HG02870 (cell line): ENCODE results near the gene HOXB2.
A peak's percentile ranks its signal among the peaks of the same experiment; 100 is the strongest.
"Not testable (repeated sequence)": the region's sequence is repeated elsewhere in the genome, so short reads cannot be mapped to it uniquely, and the experiment has no call there.

Experiments used
- ATAC-seq: cut with Tn5 transposase; IDR thresholded peaks from one replicate; pipeline ENCODE4 v1.9.1; 2021; ENCODE audit warnings: mild to moderate bottlenecking, moderate library complexity; ENCODE audit not compliant: unreplicated experiment

Gene HOXB2

GRCh38 chr17:48517478-48517877, 27.4 kb downstream of the HOXB2 start:
- ATAC-seq, result no peak

DNA sequence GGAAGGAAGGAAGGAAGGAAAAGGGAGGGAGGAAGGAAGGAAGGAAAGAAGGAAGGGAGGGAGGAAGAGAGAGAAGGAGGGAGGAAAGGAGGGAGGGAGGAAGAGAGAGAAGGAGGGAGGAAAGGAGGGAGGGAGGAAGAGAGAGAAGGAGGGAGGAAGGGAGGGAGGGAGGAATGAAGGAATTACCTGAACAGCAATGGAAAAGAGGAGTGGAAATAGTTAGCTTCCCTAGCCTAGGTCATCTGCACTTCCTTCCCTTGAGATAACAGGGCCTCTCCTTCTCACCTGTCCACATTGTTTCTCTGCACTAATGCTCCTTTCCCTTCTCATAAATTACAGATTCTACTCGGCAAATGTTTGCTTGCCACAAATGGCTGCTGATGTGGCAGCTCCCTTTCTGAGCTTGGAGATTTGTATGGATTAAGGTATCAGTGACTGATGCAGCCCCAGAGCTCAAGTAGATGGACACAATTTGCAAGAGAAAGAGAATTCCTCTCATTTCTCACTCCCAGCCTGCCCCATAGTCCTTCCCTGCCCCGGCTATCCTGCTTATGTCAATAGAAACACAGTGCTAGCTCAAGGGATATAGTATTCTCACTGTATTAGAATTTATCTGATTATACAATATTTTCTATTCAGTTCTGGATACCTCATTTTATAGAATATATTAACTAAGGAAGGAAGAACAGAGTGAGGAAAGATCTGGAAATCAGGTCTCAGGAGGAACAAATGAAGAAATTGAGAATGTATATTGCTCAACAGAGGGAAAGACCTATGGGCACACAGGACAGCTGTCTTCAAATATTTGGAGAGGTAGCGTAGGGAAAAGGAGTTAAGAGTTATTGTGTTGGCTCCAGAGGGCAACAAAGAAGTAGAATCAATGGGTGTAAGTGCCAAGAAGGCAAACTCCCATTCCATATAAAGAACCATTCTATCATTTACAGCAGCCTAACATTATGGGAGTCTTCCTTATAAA, 28.7 kb downstream of the HOXB2 start:
- ATAC-seq, result no peak

DNA sequence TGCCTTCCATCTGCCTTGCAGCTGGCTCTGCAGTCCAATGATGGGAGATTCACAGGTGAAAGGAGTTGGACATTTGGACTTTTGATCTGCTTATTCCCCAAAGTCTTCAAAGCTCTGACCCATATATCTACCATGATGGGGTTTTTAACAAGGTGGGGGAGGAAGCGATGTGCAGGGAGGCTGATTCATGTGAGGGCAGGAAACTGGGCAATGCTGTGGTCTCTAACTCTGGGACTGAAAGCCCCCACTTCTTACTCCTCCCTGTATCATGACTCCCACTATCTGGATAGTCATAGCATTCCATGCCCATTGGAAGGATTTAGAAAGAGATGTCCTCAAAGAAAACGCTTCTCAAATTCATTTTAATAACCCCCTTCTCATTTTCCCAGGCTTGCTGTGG, 30.4 kb downstream of the HOXB2 start:
- ATAC-seq, result no peak

DNA sequence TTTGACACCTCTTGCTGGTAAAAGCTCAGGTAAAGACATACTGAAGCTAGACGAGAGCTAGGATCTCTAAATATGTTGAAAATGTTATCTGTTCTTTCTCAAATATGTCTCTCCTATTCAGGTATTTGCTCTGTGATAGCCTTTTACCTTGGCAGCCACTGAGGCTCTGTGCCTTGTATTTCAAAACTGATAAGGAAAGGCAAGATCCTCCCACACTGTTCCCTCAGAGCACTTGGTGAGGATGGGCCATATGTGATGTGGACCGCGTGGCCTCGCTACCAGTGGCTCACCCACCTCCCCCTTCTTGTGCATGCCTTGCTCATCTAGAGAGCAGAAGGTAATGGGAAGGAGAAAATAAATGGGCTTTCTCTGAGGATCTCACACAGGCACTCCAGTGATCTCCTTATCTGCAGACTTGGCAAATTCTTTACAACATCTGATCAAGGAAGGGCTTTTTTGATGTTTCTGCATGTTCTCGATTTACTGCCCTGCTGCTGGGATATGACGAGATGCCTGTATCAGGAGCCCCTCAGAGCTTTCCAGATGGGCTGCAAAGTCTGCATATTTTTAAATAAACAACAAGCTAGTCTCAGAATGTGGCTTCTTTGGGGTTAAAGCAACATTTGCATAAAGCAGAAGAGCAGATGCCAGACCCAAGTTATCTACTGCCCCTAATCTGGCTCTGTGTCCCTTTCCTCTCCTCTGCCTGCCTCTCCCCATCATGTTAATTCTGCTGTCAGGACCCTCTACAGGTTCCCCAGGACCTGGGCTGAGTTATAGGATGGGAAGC, 31.0 kb downstream of the HOXB2 start:
- ATAC-seq, result no peak

DNA sequence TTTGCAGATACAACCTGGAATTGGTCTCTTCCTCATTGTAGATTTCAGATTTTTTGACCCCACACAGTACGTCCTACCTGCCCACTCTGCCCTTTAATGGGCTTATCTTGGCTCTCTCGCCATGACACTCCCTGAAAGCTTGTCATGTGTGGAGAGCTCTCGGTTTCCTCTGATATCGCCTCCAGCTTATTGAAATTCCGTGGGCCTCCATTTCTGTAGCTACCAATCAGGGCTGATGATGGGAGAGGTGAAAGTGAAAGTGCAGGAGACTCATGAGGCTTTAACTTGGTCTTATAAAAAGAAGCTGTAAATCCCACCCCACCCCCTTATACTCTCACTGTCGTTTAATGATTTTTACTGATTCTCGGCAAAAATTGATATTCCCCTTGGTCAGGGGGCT, 31.8 kb downstream of the HOXB2 start:
- no peak for ATAC-seq

GRCh38 chr17:48510761-48511604, 33.9 kb downstream of the HOXB2 start:
- ATAC-seq, result peak; percentile 49

DNA sequence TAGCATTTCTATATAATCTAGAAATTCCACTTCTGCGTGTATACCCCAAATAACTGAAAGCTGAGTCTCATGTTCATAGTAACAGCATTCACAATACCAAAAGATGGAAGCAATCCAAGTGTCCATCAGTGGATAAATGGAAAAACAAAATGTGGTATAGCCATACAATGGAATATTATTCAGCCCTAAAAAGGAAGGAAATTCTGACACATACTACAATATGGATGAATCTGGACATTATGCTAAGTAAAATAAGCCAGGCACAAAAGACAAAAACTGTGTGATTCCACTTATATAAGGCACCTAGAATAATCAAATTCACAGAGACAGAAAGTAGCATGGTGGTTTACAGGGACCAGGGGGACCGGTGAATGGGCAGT, 34.5 kb downstream of the HOXB2 start:
- ATAC-seq, result no peak

DNA sequence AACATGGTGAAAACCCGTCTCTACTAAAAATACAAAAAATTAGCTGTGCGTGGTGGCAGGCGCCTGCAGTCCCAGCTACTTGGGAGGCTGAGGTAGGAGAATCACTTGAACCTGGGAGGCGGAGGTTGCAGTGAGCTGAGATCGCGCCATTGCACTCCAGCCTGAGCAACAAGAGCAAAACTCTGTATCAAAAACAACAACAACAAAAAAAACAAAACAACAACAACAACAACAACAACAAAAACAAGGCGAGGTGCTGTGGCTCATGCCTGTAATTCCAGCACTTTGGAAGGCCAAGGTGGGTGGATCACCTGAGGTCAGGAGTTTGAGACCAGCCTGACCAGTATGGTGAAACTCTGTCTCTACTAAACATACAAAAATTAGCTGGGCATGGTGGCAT, 35.2 kb downstream of the HOXB2 start:
- ATAC-seq, result not testable (repeated sequence)

DNA sequence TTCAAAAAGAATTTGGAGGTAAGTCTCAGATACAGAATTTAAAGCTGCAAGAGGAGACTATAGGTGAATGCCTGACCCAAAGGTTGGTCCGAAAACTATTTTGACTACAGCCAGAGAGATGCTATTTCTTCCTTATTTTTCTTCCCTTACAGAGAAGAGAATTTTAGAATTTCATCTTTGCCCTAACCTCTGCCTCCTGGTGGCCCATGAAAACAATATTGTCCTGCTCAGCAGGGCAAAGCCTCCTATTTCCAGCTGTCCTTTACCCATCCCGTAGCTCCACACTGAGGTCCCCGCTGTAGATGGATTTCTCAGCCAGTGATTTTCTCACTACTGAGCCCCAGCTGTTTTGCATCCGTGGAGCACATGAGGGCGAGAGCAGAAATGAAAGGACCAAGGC, 38.7 kb downstream of the HOXB2 start:
- no peak for ATAC-seq

DNA sequence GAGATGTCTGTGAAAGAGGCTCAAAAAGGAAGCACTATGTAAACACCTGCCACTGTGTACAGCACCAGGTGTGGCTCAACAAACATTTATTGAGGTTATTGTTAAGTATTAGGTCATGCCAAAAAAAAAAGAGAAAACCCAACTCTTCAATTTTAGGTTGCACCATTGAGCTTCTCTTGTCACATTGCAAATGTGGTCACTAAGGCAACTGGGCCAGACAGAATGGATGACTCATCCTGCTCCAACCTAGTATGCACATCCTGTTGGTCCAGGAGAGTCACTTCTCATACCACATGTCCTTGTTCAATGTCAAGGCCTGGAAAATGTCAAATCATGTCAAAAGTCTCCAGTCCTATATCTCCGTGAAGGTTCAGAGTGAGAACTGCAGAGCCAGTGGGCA, 39.1 kb downstream of the HOXB2 start:
- peak; percentile 77 for ATAC-seq

DNA sequence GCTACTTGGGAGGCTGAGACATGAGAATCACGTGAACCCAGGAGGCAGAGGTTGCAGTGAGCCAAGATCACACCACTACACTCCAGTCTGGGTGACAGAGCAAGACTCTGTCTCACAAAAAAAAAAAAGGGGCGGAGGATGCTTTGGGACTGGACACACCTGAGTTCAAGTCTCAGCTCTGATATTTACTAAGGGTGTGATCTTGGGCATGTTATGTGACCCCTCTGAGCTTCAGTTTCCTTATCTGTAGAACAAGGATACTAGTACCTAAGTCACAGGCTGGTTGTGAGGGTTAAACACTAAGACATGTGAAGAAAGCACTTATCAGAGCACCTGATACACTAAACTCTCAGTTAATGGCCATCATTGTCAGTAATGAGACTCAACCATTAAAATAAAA, 40.0 kb downstream of the HOXB2 start:
- ATAC-seq, result no peak

DNA sequence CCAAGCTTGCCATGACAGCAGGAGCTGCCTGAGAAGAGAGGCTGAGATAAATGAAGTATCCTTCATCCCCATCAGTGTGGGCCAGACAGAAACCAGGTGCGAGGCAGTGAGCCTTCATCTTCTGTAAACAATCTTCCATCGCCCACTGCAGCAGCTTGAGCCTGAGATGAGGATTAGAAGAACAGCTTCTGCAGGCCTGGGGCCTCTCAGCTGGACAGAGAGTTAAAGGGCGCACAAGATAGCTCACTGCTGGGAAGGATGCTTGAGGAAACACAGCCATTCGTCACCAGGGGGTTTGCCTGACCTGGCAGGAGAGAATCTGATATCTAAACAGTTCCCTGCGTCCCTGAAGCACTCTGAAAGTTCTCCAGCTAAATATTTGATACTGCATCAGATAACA, 41.2 kb downstream of the HOXB2 start:
- no peak for ATAC-seq

DNA sequence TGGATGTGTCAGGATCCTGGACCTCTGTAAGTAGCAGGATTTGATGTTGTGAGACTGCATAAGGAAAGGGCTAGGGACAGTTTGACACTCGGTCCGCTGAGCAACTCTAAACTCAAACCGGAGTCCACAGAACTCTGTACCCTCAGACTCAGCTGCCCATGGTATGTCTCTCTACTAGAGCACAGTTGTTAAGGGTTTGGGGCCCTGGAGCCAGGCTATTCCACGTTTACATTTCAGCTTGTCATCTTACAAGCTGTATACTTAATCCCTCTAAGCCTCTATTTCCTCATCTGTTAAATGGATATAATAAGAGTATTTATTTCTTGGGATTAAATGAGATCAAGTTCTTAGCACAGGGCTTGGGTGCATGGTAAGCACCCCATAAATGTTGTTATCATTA, 42.0 kb downstream of the HOXB2 start:
- no peak for ATAC-seq

DNA sequence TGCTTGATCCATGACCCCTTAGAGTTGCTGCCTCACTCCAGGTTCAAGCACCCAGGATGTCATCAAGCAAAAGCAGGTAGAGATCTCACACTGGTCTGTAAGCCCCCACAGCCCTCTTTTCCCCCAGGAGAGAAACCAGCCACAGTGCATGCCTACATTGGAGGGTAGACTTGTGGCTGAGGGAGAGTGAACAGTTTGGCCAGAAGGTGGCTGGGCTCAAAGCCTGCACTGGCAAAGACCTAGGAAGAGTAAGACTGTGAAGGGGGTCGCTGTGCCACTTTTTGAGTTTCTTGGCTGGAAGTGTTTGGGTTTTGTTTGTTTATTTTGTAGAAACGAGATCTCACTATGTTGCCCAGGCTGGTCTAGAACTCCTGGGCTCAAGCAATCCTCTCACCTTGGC, 42.6 kb downstream of the HOXB2 start:
- ATAC-seq, result no peak

DNA sequence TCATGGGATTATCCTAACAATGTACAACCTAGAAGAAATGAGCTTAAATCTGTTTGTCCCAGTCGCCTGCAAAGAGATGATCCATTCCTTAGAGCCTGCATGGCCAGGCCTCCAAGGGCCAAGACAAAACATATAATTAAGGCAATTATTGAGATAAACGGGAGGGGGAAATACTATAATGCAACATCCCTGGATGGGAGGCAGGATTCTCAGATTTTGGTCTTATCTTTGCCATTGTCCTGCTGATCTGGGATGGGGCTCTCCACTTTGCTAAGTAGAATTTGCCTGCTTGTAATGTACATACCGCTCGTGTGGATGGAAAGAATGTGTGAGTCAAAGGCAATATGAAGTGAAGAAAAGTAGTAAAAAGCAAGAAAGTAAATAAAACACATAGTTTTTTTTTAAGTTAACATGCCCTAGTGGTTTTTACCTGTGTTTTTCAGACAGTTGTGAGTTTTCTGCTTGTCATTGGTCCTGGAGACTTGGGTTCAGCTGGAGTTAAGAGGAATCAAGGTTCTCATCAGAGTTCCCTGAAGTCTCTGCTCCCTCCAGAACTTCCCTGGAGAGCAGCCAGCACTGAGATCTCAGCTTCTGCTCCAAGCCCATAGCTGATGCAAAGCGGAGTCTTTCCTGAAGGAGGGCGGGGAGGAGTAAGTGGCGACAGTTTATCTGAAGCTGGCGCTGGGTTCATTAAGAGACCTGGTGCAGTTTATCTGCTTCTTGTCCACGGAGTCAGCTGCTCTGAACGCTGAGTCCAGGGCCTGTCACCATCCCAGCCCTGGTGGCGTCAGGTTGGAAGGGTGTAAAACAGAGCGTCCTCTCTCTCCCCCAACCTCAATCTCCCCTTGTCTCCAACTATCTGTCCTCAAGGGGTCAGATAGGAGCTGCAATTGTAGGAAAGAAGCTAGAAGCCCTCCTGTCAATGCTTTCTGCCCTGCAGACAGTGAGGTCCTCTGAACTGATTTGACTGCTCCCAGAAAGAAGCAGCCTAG, 44.2 kb downstream of the HOXB2 start:
- ATAC-seq, result no peak

DNA sequence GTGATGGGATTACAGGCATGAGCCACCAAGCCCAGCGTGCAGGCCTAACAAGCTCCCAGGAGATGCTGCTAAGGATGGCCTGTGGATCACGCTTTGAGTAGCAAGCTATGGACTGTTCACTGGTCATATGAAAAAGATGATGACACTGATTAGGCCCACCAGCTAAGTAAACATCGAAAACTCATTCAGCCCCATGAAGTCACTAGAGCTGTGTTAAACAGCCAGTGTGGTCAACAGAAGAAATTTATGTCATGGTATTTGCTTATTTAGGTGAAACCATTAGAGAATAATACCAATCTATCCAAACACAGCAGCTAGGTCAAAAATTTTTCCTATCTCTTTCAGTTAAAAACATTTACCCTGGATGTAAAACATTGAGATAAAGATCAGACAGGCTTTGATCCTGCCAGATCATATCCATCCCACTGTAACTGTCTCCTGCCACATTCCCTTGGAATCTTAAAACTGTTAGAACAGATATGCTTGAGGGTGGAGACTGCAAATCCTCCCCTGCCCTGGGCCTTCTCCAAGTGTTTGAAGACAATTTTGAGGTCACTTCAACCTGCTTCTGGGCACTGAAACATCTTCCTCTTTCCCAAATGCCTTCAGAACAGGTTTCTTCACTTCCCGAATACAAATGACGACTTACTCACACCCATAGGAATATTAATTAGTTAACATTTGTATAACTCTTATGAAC, 45.0 kb downstream of the HOXB2 start:
- ATAC-seq, result no peak

DNA sequence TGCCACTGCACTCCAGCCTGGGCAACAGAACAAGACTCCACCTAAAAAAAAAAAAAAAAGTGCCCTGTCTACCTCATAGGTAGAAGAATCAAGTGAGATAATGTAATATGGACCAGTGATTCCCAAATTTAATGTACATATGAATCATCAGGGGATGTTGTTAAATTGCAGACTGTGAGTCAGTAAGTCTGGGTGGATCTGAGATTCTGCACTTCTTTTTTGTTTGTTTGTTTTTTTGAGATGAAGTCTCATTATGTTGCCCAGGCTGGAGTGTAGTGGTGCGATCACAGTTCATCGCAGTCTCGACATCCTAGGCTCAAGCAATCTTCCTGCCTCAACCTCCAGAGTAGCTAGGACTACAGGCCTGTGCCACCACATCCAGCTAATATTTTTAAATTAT, 45.7 kb downstream of the HOXB2 start:
- no peak for ATAC-seq

DNA sequence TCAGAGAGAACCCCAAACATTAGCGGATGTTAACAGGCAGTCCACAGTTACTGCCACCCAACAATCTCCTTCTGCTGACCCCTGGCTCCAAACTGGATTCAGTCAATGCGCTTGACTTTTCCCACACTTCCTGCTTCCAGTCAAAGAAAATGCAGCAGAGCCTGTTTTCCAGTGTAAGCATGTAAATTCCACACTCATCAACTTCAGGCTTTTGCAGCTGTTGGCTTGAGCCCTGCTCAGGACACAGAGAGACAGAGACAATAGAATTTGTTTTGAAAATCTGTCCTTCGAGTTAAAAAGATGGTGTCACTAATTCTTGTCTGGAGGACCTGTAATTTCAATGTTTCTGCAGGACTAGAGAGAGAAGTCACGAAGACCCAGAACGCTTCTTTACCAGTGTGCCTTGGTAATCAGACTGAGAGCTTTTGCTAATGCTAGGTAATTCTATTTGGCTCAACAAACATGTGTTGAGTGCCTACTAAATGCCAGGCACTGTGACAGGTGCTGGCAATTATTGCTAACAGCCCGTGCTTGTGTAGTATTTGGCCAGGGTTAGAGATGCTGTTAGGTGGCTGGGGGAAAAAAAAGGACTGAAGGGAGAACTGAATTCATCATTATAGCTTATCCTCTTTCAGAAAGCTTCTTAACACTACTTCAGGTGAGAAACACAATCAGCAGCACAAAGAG, 46.6 kb downstream of the HOXB2 start:
- no peak for ATAC-seq

- no peak for ATAC-seq
Measured at GRCh38 chr17:48497103-48497502, 47.8 kb downstream of the HOXB2 start.
